K562 (cell line): ENCODE measurements around the gene NOSIP. TPM values are rescaled to one million over a fixed set of nuclear protein-coding genes. Genes with fewer than 3 reads are reported as not detected.

Experiments used
- ATAC-seq: fragments of 200-7000 bp; cut with Tn5 transposase; 3 replicates; pipeline ENCODE4 v1.9.1; 2020; ENCODE audit warnings: moderate library complexity
- BruUV-seq: library from RNA; stranded (reverse); fragments of 400-500 nt; replicated peaks from 2 replicates; lab custom pipeline; 2021; lab: Mats Ljungman, UMichigan
- CTCF ChIA-PET: fragments of 300-600 bp; formaldehyde crosslinking; extraction: SDS; loops from one replicate; lab custom pipeline; 2021; ENCODE audit warnings: low intra/inter-chr PET ratio; lab: Yijun Ruan, JAX
- POLR2A ChIA-PET: fragments of 300-600, 350-650 bp; sonication (Branson Sonifier 250); formaldehyde crosslinking; extraction: SDS; loops from one replicate; lab custom pipeline; 2021; ENCODE audit warnings: antibody characterized with exemption, inconsistent platforms; lab: Yijun Ruan, JAX
- DNase-seq, 4 experiments: peaks; one replicate each; pipeline versions ENCODE4 v3.0.0 to v3.0.0-alpha.2; 2011 to 2018; ENCODE audit warnings: low spot score in 3 of 4, mixed read lengths in 3 of 4; ENCODE audit errors: extremely low read depth in 1 of 4
- FAIRE-seq: peaks from 2 replicates; lab custom pipeline; 2011; peaks lifted over from hg19 to GRCh38; lab: Jason Lieb, UNC
- H2AFZ ChIP-seq: 2 replicates; pipeline ENCODE4 v1.6.0; 2011; ENCODE audit warnings: low read depth, low read length, control low read depth, inconsistent platforms
- H3K27ac ChIP-seq: fragments of 200-600 bp; 3 replicates; pipeline ENCODE4 v1.8.0; 2011; ENCODE audit warnings: low read depth, mild to moderate bottlenecking, control low read depth, inconsistent platforms, low read length, moderate library complexity, mixed read lengths; ENCODE audit errors: extremely low read depth
- H3K27me3 ChIP-seq, 2 experiments: fragments of 300-600 bp in 1 of 2; 2 replicates in 1 of 2; 3 replicates in 1 of 2; pipeline versions ENCODE4 v1.6.0 to v1.8.0; 2011; ENCODE audit warnings: inconsistent platforms in 2 of 2, low read length in 2 of 2, mild to moderate bottlenecking in 1 of 2, mixed read lengths in 1 of 2, moderate library complexity in 1 of 2; ENCODE audit not compliant: control insufficient read depth in 2 of 2, insufficient read depth in 2 of 2
- H3K36me3 ChIP-seq: fragments of 300-600 bp; 3 replicates; pipeline ENCODE4 v1.8.0; 2011; ENCODE audit warnings: mild to moderate bottlenecking, low read length, inconsistent platforms; ENCODE audit not compliant: control insufficient read depth, insufficient read depth
- H3K4me1 ChIP-seq, 2 experiments: fragments of 200-600 bp in 1 of 2; replicated peaks in 1 of 2; 2 replicates in 1 of 2; 3 replicates in 1 of 2; pipeline versions ENCODE4 v1.5.1 to v1.8.0; 2011; ENCODE audit warnings: inconsistent platforms in 2 of 2, low read length in 2 of 2, mild to moderate bottlenecking in 1 of 2, mixed read lengths in 1 of 2, moderate library complexity in 1 of 2; ENCODE audit not compliant: control insufficient read depth in 2 of 2, insufficient read depth in 2 of 2
- H3K4me2 ChIP-seq: 2 replicates; pipeline ENCODE4 v1.6.1; 2011; ENCODE audit warnings: low read length, control low read depth, inconsistent platforms, mixed read lengths; ENCODE audit not compliant: insufficient read depth
- H3K4me3 ChIP-seq: fragments of 200-600 bp; sonication (generic), shearing (Covaris generic); 2 replicates; pipeline ENCODE4 v1.5.1; 2016; ENCODE audit warnings: control low read depth, inconsistent platforms
- H3K79me2 ChIP-seq: fragments of 200-600 bp; 3 replicates; pipeline ENCODE4 v1.8.0; 2011; ENCODE audit warnings: low read length, inconsistent platforms; ENCODE audit not compliant: control insufficient read depth, insufficient read depth
- H3K9ac ChIP-seq, 2 experiments: 2 replicates each; pipeline versions ENCODE4 v1.6.0 to v1.6.1; 2011; ENCODE audit warnings: low read depth in 2 of 2, low read length in 2 of 2, control low read depth in 1 of 2, inconsistent platforms in 1 of 2, mild to moderate bottlenecking in 1 of 2, mixed read lengths in 1 of 2; ENCODE audit not compliant: insufficient read depth in 1 of 2
- H3K9me1 ChIP-seq: one replicate; pipeline ENCODE4 v1.6.0; 2011; ENCODE audit warnings: inconsistent platforms, mild to moderate bottlenecking, low read length, moderate library complexity; ENCODE audit not compliant: control insufficient read depth, insufficient read depth
- H3K9me3 ChIP-seq: replicated peaks from 2 replicates; pipeline ENCODE4 v1.5.1; 2011; ENCODE audit warnings: low read depth, low read length, inconsistent platforms; ENCODE audit not compliant: control insufficient read depth, insufficient read depth
- H4K20me1 ChIP-seq: replicated peaks from 2 replicates; pipeline ENCODE4 v1.6.1; 2011; ENCODE audit warnings: low read length, inconsistent platforms, mixed read lengths; ENCODE audit not compliant: control insufficient read depth, insufficient read depth
- BCLAF1 ChIP-seq, 2 experiments: fragments of 450-650 bp in 1 of 2; IDR thresholded peaks; 2 replicates each; pipeline ENCODE4 v1.6.1; 2011 to 2017; ENCODE audit warnings: low read depth in 2 of 2, antibody characterized with exemption in 1 of 2, borderline replicate concordance in 1 of 2, low read length in 1 of 2, mild to moderate bottlenecking in 1 of 2, mixed read lengths in 1 of 2; ENCODE audit not compliant: control insufficient read depth in 1 of 2
- ELF1 ChIP-seq: fragments of 200-800 bp; sonication (Bioruptor generic); IDR thresholded peaks from 2 replicates; pipeline ENCODE4 v1.6.1; 2016; ENCODE audit warnings: missing genetic modification characterization, missing compliant biosample characterization
- GATAD2B ChIP-seq: fragments of 450-650 bp; IDR thresholded peaks from 2 replicates; pipeline ENCODE4 v1.6.1; 2017; ENCODE audit warnings: mild to moderate bottlenecking, borderline replicate concordance
- HNRNPL ChIP-seq: fragments of 200-400 bp; formaldehyde crosslinking; IDR thresholded peaks from 2 replicates; pipeline ENCODE4 v1.6.1; 2017; ENCODE audit warnings: low read depth, mild to moderate bottlenecking, low read length
- ZC3H8 ChIP-seq: fragments of 450-650 bp; IDR thresholded peaks from 2 replicates; pipeline ENCODE4 v1.6.1; 2017
- ZNF121 ChIP-seq: sonication (generic); formaldehyde crosslinking; conservative IDR thresholded peaks from 2 replicates; pipeline ENCODE4 v1.8.0; 2022; ENCODE audit warnings: missing genetic modification reagents
- WGBS: fragments of 100-300 bp; shearing (Covaris generic); methylation state at CpG from one replicate; pipeline ENCODE4 v1.1.6; 2016; ENCODE audit warnings: low coverage, mixed read lengths; ENCODE audit not compliant: insufficient coverage; ENCODE audit errors: missing lambda C conversion rate; 5-methylcytosine and 5-hydroxymethylcytosine counted together
- in situ Hi-C: fragments of 300-500 bp; cut with MboI; formaldehyde crosslinking; loops from 4 replicates; pipeline ENCODE4 v1.15.0; 2018; ENCODE audit warnings: inconsistent platforms, mixed read lengths
- intact Hi-C: fragments of 100-400 bp; cut with micrococcal nuclease; formaldehyde crosslinking; loops from 2 replicates; pipeline ENCODE4 v1.14.2; 2022
- polyA plus RNA-seq, 8 experiments: library from polyadenylated mRNA; depleted of rRNA in 4 of 8; stranded (reverse) in 5 of 8; unstranded in 3 of 8; fragments of >200 nt; fragmentation: Nextera tagmentation in 2 of 8; fragmentation: Illumina TruSeq in 1 of 8; extraction: Ambion mirVana in 2 of 8; extraction: Trizol in 1 of 8; gene quantifications; 2 replicates each; pipeline versions ENCODE4 v1.2.1 to v1.2.3, GENCODE V29; 2011 to 2014; ENCODE audit warnings: inconsistent platforms in 1 of 8, missing spikeins in 1 of 8
- total RNA-seq, 7 experiments: library from RNA; depleted of rRNA in 6 of 7; stranded (reverse); fragments of >200 nt in 6 of 7; fragmentation: Illumina TruSeq in 2 of 7; extraction: Trizol in 2 of 7; gene quantifications; 2 replicates each; pipeline versions ENCODE4 v1.2.1 to v1.2.3, GENCODE V29; 2011 to 2021; ENCODE audit warnings: low replicate concordance in 1 of 7
- TF ChIP-seq, protein P1 (sequence below): sonication (generic); formaldehyde crosslinking; IDR thresholded peaks from 2 replicates; pipeline ENCODE4 v1.5.0; 2020; ENCODE audit warnings: missing genetic modification reagents

Gene NOSIP
- total and polyA plus RNA-seq, 9 of the 15 experiments (the other 6 are each of a cell fraction or from before 2014, with no cell fraction given): 14.4 to 153 (median 79.9) TPM

GRCh38 chr19:49589502-49589905 lies 9.1 kb upstream of the NOSIP start (continued):
- TF ChIP-seq, protein P1, sequence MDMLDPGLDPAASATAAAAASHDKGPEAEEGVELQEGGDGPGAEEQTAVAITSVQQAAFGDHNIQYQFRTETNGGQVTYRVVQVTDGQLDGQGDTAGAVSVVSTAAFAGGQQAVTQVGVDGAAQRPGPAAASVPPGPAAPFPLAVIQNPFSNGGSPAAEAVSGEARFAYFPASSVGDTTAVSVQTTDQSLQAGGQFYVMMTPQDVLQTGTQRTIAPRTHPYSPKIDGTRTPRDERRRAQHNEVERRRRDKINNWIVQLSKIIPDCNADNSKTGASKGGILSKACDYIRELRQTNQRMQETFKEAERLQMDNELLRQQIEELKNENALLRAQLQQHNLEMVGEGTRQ: no peak
- TF ChIP-seq ZNF121 (CRISPR knock-in tag): no peak

DNA sequence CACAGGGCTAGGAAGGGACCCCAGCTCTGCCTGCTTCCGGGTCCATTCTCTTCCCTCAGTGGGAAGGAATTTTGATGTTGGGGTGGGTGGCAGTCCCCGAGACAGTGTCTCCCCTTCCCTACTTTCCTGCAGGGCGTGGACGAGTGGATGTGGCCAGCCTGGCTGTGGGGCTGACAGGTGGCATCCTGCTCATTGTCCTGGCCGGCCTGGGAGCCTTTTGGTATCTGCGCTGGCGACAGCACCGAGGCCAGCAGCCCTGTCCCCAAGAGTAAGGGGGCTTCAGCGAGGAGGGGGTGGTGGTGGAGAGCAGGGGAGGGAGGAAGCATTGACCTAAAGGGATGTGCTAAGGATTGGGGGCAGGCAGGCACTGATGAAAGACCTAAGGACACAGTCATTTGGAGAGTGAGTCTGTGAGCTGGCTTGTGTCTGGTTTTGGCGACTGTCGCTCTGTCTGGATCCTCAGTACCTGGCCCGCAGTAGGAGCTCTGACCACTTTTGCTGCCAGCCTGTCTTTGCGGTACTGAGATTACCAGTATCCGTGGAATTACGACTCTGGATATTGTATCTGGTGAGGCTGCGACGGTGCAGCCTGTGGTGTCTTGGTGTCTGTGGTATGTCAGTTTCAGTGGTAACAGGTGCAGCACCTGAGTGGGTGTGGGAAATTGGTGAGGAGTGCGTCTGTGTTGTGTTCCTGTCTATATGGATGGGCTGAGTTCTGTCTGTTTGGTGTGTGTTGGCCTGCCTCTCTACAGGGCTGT lies 8.2 kb upstream of the NOSIP start:
- H3K27ac ChIP-seq: no peak overlapping the region
- H3K79me2 ChIP-seq: peaks cover 28% of the 10 kb centered on the region
- no TSS peak for BruUV-seq
- ATAC-seq (no peak), DNase-seq (no peak), FAIRE-seq (no peak)
- 74% methylated on average over 18 of the region's 18 CpGs for WGBS
- H3K4me2 ChIP-seq: no peak overlapping the region
- peaks cover 4 to 38% of the 10 kb centered on the region in 2 experiments; a peak in 4 of 5 replicates for H3K4me1 ChIP-seq
- CTCF ChIA-PET: no interaction called here
- intact Hi-C loops (no loop called here), in situ Hi-C loops (no loop called here)
- no peaks in the 10 kb centered on the region for H3K9me1 ChIP-seq
- H3K9me3 ChIP-seq: no peaks in the 10 kb centered on the region
- no peaks in the 10 kb centered on the region for H3K27me3 ChIP-seq
- no peak overlapping the region for H3K4me3 ChIP-seq
- POLR2A ChIA-PET: interaction anchor here (3.5 kb wide), 1 partner anchor 8 kb away, joined by 30 read pairs; the partner anchor contains the start of genes NOSIP and PRRG2
- H3K9ac ChIP-seq: peak overlapping the region in 1 of 2 experiments; percentile 14; a peak in 1 of 4 replicates
- H2AFZ ChIP-seq: 0 out of 2 replicates have a peak overlapping the region, but pooled peaks have one; percentile 32
- H3K36me3 ChIP-seq: peaks cover under 1% of the 10 kb centered on the region
- H4K20me1 ChIP-seq: peaks cover 1% of the 10 kb centered on the region; the same call in 1 of the 2 replicates
- TF ChIP-seq ELF1 (tag): no peak
- no peak for TF ChIP-seq BCLAF1 (IDR thresholded peaks at IDR 0.05; ENCODE audit: borderline replicate concordance in 1 of 2, control insufficient read depth in 1 of 2, low read depth in 2 of 2, low read length in 1 of 2)
- TF ChIP-seq GATAD2B: no peak
- TF ChIP-seq ZC3H8: no peak
- TF ChIP-seq HNRNPL: no peak
